Motor neuron (in vitro differentiated cells): ENCODE data around the gene C14orf39. TPM values are rescaled to one million over a fixed set of nuclear protein-coding genes. Genes with fewer than 3 reads are reported as not detected.
"Not testable (repeated sequence)": the region's sequence is repeated elsewhere in the genome, so short reads cannot be mapped to it uniquely, and the experiment has no call there.

ENCODE experiments used
- ATAC-seq, 8 experiments: fragments of 200-7000 bp; cut with Tn5 transposase; replicated peaks in 6 of 8; 2 replicates each; pipeline ENCODE4 v1.8.0; 2021; ENCODE audit warnings: mild to moderate bottlenecking in 8 of 8, moderate library complexity in 8 of 8
- H3K27ac ChIP-seq, 2 donors: fragments of 250-450 bp; sonication (Bioruptor Pico); 2 replicates each; pipeline ENCODE4 v1.9.0; 2021; ENCODE audit warnings: antibody characterized with exemption in 2 of 2, mild to moderate bottlenecking in 2 of 2, moderate library complexity in 1 of 2
- H3K4me1 ChIP-seq, 2 donors: fragments of 250-450 bp; sonication (Bioruptor Pico); replicated peaks in 1 of 2; 2 replicates each; pipeline ENCODE4 v1.6.1; 2021; ENCODE audit warnings: antibody characterized with exemption in 2 of 2, mild to moderate bottlenecking in 2 of 2, moderate library complexity in 1 of 2
- H3K4me3 ChIP-seq, 5 donors: fragments of 250-450 bp; sonication (Bioruptor Pico); 2 replicates each; pipeline ENCODE4 v1.9.0; 2021; ENCODE audit warnings: antibody characterized with exemption in 5 of 5, mild to moderate bottlenecking in 5 of 5, moderate library complexity in 4 of 5
- WGBS, 10 experiments: fragments of 450-650 bp; shearing (Covaris generic); methylation state at CpG; one replicate each; pipeline ENCODE4 v1.0.0; 2022; 5-methylcytosine and 5-hydroxymethylcytosine counted together
- in situ Hi-C, 9 experiments: fragments of 400-800 bp; cut with MboI; loops; one replicate each; pipeline ENCODE4 v1.15.0; 2021; ENCODE audit warnings: low sequenced_read_pairs in 9 of 9, low pct_unique_long_range_greater_than_20kb in 2 of 9; ENCODE audit not compliant: unreplicated experiment in 9 of 9
- total RNA-seq, 8 experiments: library from RNA; unstranded; fragments of 300-600 nt; gene quantifications; 2 replicates each; pipeline versions ENCODE4 v1.2.3 to v1.2.4, GENCODE V29; 2022

Gene C14orf39
- total RNA-seq, 8 experiments from 2014 or later, result 0.21 to 1.2 (median 0.41) TPM; not detected in 2

DNA sequence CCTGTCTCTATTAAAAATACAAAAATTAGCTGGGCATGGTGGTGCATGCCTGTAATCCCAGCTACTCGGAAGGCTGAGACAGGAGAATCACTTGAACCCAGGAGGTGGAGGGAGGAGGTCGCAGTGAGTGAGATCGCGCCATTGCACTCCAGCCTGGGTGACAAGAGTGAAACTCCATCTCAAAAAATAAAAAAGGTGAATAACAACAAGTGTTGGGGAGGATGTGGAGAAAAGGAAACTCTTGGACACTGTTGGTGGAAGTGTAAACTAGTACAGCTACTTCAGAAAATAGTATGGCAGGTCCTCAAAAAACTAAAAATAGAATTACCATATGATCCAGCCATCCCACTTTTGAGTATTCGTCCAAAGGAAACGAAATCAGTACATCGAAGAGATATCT, 5.6 kb downstream of the C14orf39 start:
- WGBS, 10 experiments, result 19 to 100% (median 87%) methylated on average over 3 to 7 of the region's 7 CpGs
- in situ Hi-C loops, H3K27ac ChIP-seq, H3K4me1 ChIP-seq, ATAC-seq, H3K4me3 ChIP-seq: not testable (repeated sequence)

DNA sequence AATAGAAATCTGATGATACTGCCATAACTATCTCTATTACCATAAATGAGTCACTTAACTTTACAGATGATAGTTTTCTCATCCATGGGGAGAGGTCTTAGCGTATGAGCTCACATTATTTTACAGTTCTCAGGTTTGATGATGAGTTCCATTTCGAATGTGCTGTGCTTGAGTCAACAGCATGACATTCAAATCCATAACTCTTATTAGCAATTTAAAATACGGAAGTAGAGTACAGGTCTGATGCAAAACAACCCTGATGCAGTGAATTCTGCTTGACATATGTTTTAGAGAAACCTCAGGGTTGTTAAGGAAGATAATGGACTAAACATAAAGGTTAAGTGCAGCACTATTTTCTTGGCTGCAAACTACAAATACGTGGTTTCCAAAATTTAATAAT, 30.0 kb downstream of the C14orf39 start:
- peak in 3 of 8 experiments; percentile 47 to 58 (median 47) for ATAC-seq
- Histone ChIP-seq H3K4me3 (no peak overlapping the region), H3K27ac (no peak overlapping the region), H3K4me1 (no peaks in the 10 kb centered on the region)
- in situ Hi-C loops, result no loop called here
- 10 to 71% (median 39%) methylated on average over 1 to 4 of the region's 4 CpGs for WGBS, 10 experiments

DNA sequence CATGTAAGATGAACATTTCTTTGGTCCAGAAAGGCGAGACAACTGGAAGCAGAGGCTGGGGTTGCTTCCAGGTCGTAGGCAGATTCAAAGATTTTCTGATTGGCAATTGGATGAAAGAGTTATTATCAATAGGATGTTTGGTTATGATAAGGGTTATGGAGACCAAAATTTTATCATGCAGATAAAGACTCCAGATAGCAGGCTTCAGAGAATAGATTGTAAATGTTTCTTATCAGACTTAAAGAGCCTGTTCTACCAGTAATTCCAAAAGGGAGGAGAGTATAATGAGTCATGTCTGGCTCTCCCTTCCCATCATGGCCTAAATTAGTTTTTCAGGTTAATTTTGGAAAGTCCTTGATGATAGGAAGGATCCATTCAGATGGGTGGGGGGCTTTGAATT, 55.6 kb downstream of the C14orf39 start:
- ATAC-seq, result no peak
- 0 to 63% (median 48%) methylated on average over 1 to 2 of the region's 2 CpGs; no CpG with 5 or more reads in 2 of the 10 experiments for WGBS, 10 experiments
- H3K27ac ChIP-seq, result no peak overlapping the region
- H3K4me1 ChIP-seq, result no peaks in the 10 kb centered on the region
- no peak overlapping the region for H3K4me3 ChIP-seq
- in situ Hi-C loops, result no loop called here

DNA sequence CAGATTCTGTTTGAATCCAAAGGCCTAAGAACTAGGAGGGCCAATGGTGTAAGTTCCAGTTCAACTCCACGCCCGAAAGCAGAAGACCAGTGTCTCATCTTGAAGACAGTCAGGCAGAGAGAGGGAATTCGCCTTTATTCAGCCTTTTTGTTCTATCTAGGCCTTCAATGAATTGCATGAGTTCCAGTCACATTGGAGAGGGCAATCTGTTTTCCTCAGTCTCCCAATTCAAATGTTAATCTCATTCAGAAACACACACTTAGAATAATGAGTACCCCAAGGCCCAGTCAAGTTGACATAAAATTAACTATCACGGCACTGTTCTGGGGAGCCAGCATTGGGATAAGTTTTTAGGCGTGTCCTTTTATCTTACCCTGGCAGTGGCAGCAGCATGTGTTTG, 65.8 kb downstream of the C14orf39 start:
- no peak overlapping the region for H3K27ac ChIP-seq
- H3K4me1 ChIP-seq, result peaks cover 0 to 3% of the 10 kb centered on the region in 2 donors
- H3K4me3 ChIP-seq, result no peak overlapping the region
- 7 to 100% (median 32%) methylated on average over 1 to 5 of the region's 5 CpGs; no CpG with 5 or more reads in 1 of the 10 experiments for WGBS, 10 experiments
- ATAC-seq, result peak in 3 of 8 experiments; percentile 35 to 62 (median 46)
- in situ Hi-C loops, result no loop called here

DNA sequence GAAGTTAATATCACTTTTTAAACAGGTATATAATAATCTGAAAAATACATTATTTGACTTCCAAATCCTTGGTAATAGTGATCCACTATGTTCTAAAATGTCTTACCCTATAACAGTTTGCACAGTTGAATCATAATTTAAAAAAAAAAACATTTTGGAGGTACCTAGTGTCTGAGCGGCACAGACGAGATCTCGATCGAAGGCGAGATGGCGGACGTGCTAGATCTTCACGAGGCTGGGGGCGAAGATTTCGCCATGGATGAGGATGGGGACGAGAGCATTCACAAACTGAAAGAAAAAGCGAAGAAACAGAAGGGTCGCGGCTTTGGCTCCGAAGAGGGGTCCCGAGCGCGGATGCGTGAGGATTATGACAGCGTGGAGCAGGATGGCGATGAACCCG, 88.3 kb downstream of the C14orf39 start:
- WGBS, 10 experiments, result 57 to 96% (median 87%) methylated on average over 4 to 19 of the region's 22 CpGs; no CpG with 5 or more reads in 1 of the 10 experiments
- ATAC-seq, H3K4me3 ChIP-seq, in situ Hi-C loops, H3K27ac ChIP-seq, H3K4me1 ChIP-seq: not testable (repeated sequence)

DNA sequence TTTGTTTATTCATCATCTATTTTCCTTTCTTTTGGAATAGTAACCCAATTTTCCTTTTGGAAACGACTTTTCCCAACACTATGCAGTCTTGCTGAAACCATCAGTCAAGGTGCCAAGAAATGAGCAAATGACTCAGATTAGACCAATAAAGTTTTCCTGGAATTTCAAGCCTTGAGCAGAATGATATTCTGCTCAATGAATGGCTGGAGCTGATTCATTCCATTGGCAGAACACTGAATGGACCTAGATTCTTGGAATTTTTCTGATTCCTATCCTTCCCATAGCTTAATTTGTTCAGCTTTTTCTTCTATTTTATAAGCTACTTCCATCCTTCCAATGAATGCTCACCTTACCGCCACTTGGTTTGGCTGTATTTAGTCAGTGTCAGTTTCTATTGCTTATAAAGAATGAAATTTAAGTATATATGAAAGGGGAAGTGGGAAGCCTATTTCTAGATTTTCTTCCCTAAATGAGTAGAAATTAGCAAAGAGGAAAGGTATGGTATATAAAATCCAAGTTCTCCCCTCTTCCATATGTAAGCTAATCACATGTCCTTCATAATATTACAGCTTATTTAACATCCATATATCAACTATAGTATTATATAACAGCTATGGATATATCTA, 89.0 kb downstream of the C14orf39 start:
- Histone ChIP-seq H3K27ac (no peak overlapping the region), H3K4me1 (no peaks in the 10 kb centered on the region), H3K4me3 (no peak overlapping the region)
- in situ Hi-C loops, result no loop called here
- ATAC-seq, result no peak
- WGBS, 10 experiments, result 18 to 70% (median 50%) methylated on average over 2 of the region's 2 CpGs; no CpG with 5 or more reads in 1 of the 10 experiments

Other genes starting within 250 kb of the C14orf39 start
- 10 to 100 TPM; 19.5 to 36.3 (median 32.6) TPM for gene PPM1A, start 236.8 kb downstream of the C14orf39 start, total RNA-seq
- gene SIX6, start 23.1 kb upstream of the C14orf39 start, total RNA-seq, result under 1 TPM in 4 of 8 experiments, not detected in 4; 0.05 to 0.45 (median 0.14) TPM
- gene SIX1, start 163.4 kb upstream of the C14orf39 start, total RNA-seq, result 10 to 100 TPM in 3 of 8 experiments, 1 to 10 TPM in 1, under 1 TPM in 4; 0.05 to 38.6 (median 2.6) TPM
- gene SIX4, start 238.3 kb upstream of the C14orf39 start, total RNA-seq, result 10 to 100 TPM in 2 of 8 experiments, 1 to 10 TPM in 6; 1.6 to 13.7 (median 5.4) TPM
- gene MNAT1, start 248.7 kb upstream of the C14orf39 start, total RNA-seq, result 10 to 100 TPM; 37.0 to 69.2 (median 47.1) TPM